ENCODE results near the gene ZNF639. TPM values are rescaled to one million over a fixed set of nuclear protein-coding genes. Genes with fewer than 3 reads are reported as not detected.

ZNF639 gene
- total RNA-seq, 1 experiment from 2014 or later = 39.3 TPM

GRCh38 chr3:179330438-179330837 lies 7.6 kb downstream of the ZNF639 start:
- no TSS peak for BruUV-seq (replicated peaks)
- Histone ChIP-seq H4K20me1 (ENCODE audit: insufficient read depth) (peaks cover 10% of the 10 kb centered on the region), H3K79me2 (ENCODE audit: low read depth) (peaks cover 34% of the 10 kb centered on the region), H3K4me1 (replicated peaks; ENCODE audit: insufficient read depth) (no peaks in the 10 kb centered on the region), H3K36me3 (ENCODE audit: low read depth) (peaks cover 72% of the 10 kb centered on the region), H3K27ac (no peak overlapping the region), H3K9me3 (ENCODE audit: insufficient read depth, low read depth) (no peaks in the 10 kb centered on the region), H3F3A (ENCODE audit: insufficient read depth, low read depth) (peaks cover 6% of the 10 kb centered on the region; the same call in 1 of the 2 replicates), H3K4me3 (no peak overlapping the region), H3K27me3 (ENCODE audit: insufficient read depth, low read depth) (no peaks in the 10 kb centered on the region), H2AFZ (no peak overlapping the region), H3K4me2 (no peak overlapping the region), H3K9me2 (ENCODE audit: insufficient read depth) (no peaks in the 10 kb centered on the region)
- DNase-seq = no peak
- POLR2A ChIA-PET (ENCODE audit: unreplicated experiment) = interaction anchor here (0.5 kb wide), 1 partner anchor 144 kb away, joined by 6 read pairs; no protein-coding TSS in a partner anchor
- TF ChIP-seq, protein P1, sequence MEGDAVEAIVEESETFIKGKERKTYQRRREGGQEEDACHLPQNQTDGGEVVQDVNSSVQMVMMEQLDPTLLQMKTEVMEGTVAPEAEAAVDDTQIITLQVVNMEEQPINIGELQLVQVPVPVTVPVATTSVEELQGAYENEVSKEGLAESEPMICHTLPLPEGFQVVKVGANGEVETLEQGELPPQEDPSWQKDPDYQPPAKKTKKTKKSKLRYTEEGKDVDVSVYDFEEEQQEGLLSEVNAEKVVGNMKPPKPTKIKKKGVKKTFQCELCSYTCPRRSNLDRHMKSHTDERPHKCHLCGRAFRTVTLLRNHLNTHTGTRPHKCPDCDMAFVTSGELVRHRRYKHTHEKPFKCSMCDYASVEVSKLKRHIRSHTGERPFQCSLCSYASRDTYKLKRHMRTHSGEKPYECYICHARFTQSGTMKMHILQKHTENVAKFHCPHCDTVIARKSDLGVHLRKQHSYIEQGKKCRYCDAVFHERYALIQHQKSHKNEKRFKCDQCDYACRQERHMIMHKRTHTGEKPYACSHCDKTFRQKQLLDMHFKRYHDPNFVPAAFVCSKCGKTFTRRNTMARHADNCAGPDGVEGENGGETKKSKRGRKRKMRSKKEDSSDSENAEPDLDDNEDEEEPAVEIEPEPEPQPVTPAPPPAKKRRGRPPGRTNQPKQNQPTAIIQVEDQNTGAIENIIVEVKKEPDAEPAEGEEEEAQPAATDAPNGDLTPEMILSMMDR (conservative IDR thresholded peaks at IDR 0.05) = no peak
- TF ChIP-seq EZH2 (IDR thresholded peaks at IDR 0.05; ENCODE audit: low read depth) = no peak
- CTCF ChIA-PET = no interaction called here
- intact Hi-C loops (cut with micrococcal nuclease; ENCODE audit: unreplicated experiment) = no loop called here

GRCh38 chr3:179332240-179332639 lies 9.4 kb downstream of the ZNF639 start:
- Histone ChIP-seq H2AFZ (no peak overlapping the region), H3K4me2 (no peak overlapping the region), H3K36me3 (ENCODE audit: low read depth) (peaks cover 65% of the 10 kb centered on the region), H3K4me1 (replicated peaks; ENCODE audit: insufficient read depth) (no peaks in the 10 kb centered on the region), H4K20me1 (ENCODE audit: insufficient read depth) (no peaks in the 10 kb centered on the region; the same call in 1 of the 2 replicates), H3K27me3 (ENCODE audit: insufficient read depth, low read depth) (no peaks in the 10 kb centered on the region), H3K9me2 (ENCODE audit: insufficient read depth) (no peaks in the 10 kb centered on the region), H3F3A (ENCODE audit: insufficient read depth, low read depth) (peaks cover 6% of the 10 kb centered on the region; the same call in 1 of the 2 replicates), H3K27ac (no peak overlapping the region), H3K79me2 (ENCODE audit: low read depth) (peaks cover 16% of the 10 kb centered on the region), H3K4me3 (no peak overlapping the region), H3K9me3 (ENCODE audit: insufficient read depth, low read depth) (no peaks in the 10 kb centered on the region)
- POLR2A ChIA-PET (ENCODE audit: unreplicated experiment) = no interaction called here
- no peak for TF ChIP-seq EZH2 (IDR thresholded peaks at IDR 0.05; ENCODE audit: low read depth)
- TF ChIP-seq, protein P1 (conservative IDR thresholded peaks at IDR 0.05) = no peak
- BruUV-seq (replicated peaks) = no TSS peak
- intact Hi-C loops (cut with micrococcal nuclease; ENCODE audit: unreplicated experiment) = no loop called here
- CTCF ChIA-PET = no interaction called here
- no peak for DNase-seq

GRCh38 chr3:179333084-179333483 lies 10.3 kb downstream of the ZNF639 start:
- Histone ChIP-seq H3K79me2 (ENCODE audit: low read depth) (peaks cover 8% of the 10 kb centered on the region; the same call in 1 of the 2 replicates), H3K9me3 (ENCODE audit: insufficient read depth, low read depth) (no peaks in the 10 kb centered on the region), H2AFZ (no peak overlapping the region), H3K4me3 (no peak overlapping the region), H3K9me2 (ENCODE audit: insufficient read depth) (no peaks in the 10 kb centered on the region), H3K4me2 (no peak overlapping the region), H3K27me3 (ENCODE audit: insufficient read depth, low read depth) (no peaks in the 10 kb centered on the region), H3K36me3 (ENCODE audit: low read depth) (peaks cover 57% of the 10 kb centered on the region), H3K4me1 (replicated peaks; ENCODE audit: insufficient read depth) (no peaks in the 10 kb centered on the region), H3K27ac (no peak overlapping the region), H4K20me1 (ENCODE audit: insufficient read depth) (no peaks in the 10 kb centered on the region), H3F3A (ENCODE audit: insufficient read depth, low read depth) (peaks cover 6% of the 10 kb centered on the region; the same call in 1 of the 2 replicates)
- DNase-seq = no peak
- ChIA-PET POLR2A (ENCODE audit: unreplicated experiment) (no interaction called here), CTCF (no interaction called here)
- no peak for TF ChIP-seq EZH2 (IDR thresholded peaks at IDR 0.05; ENCODE audit: low read depth)
- TF ChIP-seq, protein P1 (conservative IDR thresholded peaks at IDR 0.05) = no peak
- BruUV-seq (replicated peaks) = no TSS peak
- intact Hi-C loops (cut with micrococcal nuclease; ENCODE audit: unreplicated experiment) = no loop called here
